Urinary bladder (tissue), 4 donors: ENCODE results near the gene VTI1A. TPM values are rescaled to one million over a fixed set of nuclear protein-coding genes. Genes with fewer than 3 reads are reported as not detected.

Source experiments
- DNase-seq: peaks from one replicate; pipeline ENCODE4 v3.0.0-alpha.2; 2015; ENCODE audit errors: extremely low spot score
- H3K27ac ChIP-seq: one replicate; pipeline ENCODE4 v1.5.1; 2013; ENCODE audit warnings: low read depth, mild to moderate bottlenecking, moderate library complexity
- H3K36me3 ChIP-seq: one replicate; pipeline ENCODE4 v1.6.1; 2013; ENCODE audit warnings: mild to moderate bottlenecking, moderate library complexity; ENCODE audit not compliant: insufficient read depth
- H3K4me1 ChIP-seq: one replicate; pipeline ENCODE4 v1.6.1; 2013; ENCODE audit warnings: mild to moderate bottlenecking, moderate library complexity; ENCODE audit not compliant: insufficient read depth
- H3K4me3 ChIP-seq: one replicate; pipeline ENCODE4 v1.5.1; 2013; ENCODE audit warnings: low read depth, low read length
- WGBS: extraction: QIAGEN DNeasy Blood & Tissue Kit; methylation state at CpG from one replicate; pipeline ENCODE4 v1.1.7; 2013; 5-methylcytosine and 5-hydroxymethylcytosine counted together
- polyA plus RNA-seq: library from polyadenylated mRNA; stranded (reverse); fragments of 200-250 nt; gene quantifications from one replicate; pipeline ENCODE4 v1.2.3, GENCODE V29; 2013
- total RNA-seq: library from RNA; depleted of rRNA; stranded (reverse); fragments of >200 nt; gene quantifications from one replicate; pipeline ENCODE4 v1.2.3, GENCODE V29; 2014
- donor health status: healthy with polysubstance abuse.
- donor health status: healthy.

Gene VTI1A
- total and polyA plus RNA-seq, 2 donors = 13.1 to 42.4 TPM

GRCh38 chr10:112826018-112826697 lies 379.1 kb downstream of the VTI1A start:
- WGBS = 64% methylated on average over 7 of the region's 7 CpGs
- Histone ChIP-seq H3K36me3 (no peaks in the 10 kb centered on the region), H3K4me1 (no peaks in the 10 kb centered on the region), H3K4me3 (no peak overlapping the region), H3K27ac (no peak overlapping the region)
- no peak for DNase-seq

- H3K4me1 ChIP-seq = no peaks in the 10 kb centered on the region
- no peak overlapping the region for H3K4me3 ChIP-seq
- H3K36me3 ChIP-seq = no peaks in the 10 kb centered on the region
- DNase-seq = no peak
- H3K27ac ChIP-seq = no peak overlapping the region
- WGBS = 90% methylated on average over 14 of the region's 14 CpGs
Measured at GRCh38 chr10:112827086-112827485, 380.1 kb downstream of the VTI1A start.

DNA sequence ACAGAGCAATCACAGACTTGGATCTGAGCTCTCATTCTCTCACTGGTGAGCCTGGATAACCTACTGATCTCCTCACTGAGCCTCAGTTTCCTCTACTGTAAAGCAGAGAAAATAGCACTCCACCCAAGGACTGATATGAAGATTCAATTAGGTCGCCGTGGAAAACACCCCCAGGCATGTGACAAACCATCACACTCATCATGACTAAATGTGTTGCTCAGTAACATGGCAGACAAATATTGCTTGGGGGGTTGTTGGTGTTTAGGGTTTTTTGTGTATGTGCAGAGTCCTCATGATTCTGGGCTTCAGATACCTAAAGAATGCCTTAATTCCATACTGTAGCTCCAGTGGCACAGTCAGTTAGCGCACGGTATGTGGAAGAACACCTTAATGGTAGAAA lies 380.9 kb downstream of the VTI1A start:
- H3K27ac ChIP-seq = no peak overlapping the region
- no peaks in the 10 kb centered on the region for H3K36me3 ChIP-seq
- no peak overlapping the region for H3K4me3 ChIP-seq
- no peak for DNase-seq
- H3K4me1 ChIP-seq = no peaks in the 10 kb centered on the region
- WGBS = 96% methylated on average over 4 of the region's 4 CpGs

GRCh38 chr10:112831859-112832258 lies 384.8 kb downstream of the VTI1A start:
- WGBS = 88% methylated on average over 16 of the region's 16 CpGs
- no peak for DNase-seq
- H3K27ac ChIP-seq = no peak overlapping the region
- no peaks in the 10 kb centered on the region for H3K36me3 ChIP-seq
- H3K4me3 ChIP-seq = no peak overlapping the region
- H3K4me1 ChIP-seq = no peaks in the 10 kb centered on the region

- H3K4me3 ChIP-seq = no peak overlapping the region
- no peaks in the 10 kb centered on the region for H3K4me1 ChIP-seq
- 91% methylated on average over 7 of the region's 7 CpGs for WGBS
- no peak for DNase-seq
- no peaks in the 10 kb centered on the region for H3K36me3 ChIP-seq
- no peak overlapping the region for H3K27ac ChIP-seq
Measured at GRCh38 chr10:112832361-112832878, 385.4 kb downstream of the VTI1A start.

DNA sequence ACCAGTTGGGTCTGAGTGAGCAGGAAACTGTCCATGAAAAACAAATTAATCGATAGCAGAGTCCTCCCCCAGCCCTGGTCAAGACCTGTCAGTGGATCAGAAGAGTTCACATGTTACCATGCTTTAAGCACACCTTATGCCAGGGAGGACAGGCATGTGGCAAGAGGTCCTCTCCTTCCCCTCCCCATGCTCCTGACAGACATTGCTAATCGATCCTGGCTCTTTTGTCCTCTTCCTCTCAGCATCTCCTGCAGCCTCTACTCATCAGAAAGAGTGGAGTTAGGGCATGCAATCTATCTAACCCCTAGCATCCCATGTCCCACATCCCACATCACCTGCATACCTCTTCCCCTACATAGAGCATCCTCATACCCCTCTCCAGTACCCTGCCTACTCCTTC lies 385.9 kb downstream of the VTI1A start:
- H3K4me3 ChIP-seq = no peak overlapping the region
- no peak overlapping the region for H3K27ac ChIP-seq
- 92% methylated on average over 2 of the region's 2 CpGs for WGBS
- H3K4me1 ChIP-seq = no peaks in the 10 kb centered on the region
- H3K36me3 ChIP-seq = no peaks in the 10 kb centered on the region
- DNase-seq = no peak

GRCh38 chr10:112834751-112835181 lies 387.8 kb downstream of the VTI1A start:
- Histone ChIP-seq H3K4me3 (no peak overlapping the region), H3K4me1 (no peaks in the 10 kb centered on the region), H3K27ac (no peak overlapping the region), H3K36me3 (no peaks in the 10 kb centered on the region)
- no peak for DNase-seq
- 62% methylated on average over 8 of the region's 8 CpGs for whole genome bisulfite sequencing

GRCh38 chr10:112835217-112835715 lies 388.3 kb downstream of the VTI1A start:
- no peaks in the 10 kb centered on the region for H3K4me1 ChIP-seq
- H3K27ac ChIP-seq = no peak overlapping the region
- H3K4me3 ChIP-seq = no peak overlapping the region
- no peak for DNase-seq
- no peaks in the 10 kb centered on the region for H3K36me3 ChIP-seq
- WGBS = 49% methylated on average over 11 of the region's 11 CpGs

DNA sequence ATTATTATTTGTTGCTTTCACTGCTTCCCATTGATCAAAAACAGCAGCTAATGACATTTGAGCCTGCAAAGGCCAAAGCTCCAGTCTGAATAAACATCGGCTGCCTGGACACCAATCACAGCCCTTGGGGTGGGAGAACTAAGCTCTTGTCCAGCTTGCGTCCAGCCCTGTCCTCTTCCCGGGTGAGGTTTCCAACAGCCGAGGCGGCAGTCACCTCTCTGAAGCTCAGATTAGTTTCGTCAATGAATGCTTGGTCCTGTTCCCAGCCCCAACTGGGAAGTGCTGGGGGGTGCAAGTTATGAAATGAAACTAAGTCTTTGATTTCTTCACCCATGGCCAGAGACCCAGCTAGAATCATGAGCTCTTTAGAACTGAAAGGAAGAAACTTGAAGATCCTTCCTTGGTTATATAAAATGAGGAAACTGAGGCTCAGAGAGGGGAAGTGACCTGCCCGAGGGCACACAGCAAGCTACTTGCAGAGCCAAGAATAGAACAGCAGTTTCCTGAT lies 389.0 kb downstream of the VTI1A start:
- Histone ChIP-seq H3K4me1 (no peaks in the 10 kb centered on the region), H3K36me3 (no peaks in the 10 kb centered on the region), H3K4me3 (no peak overlapping the region), H3K27ac (no peak overlapping the region)
- DNase-seq = no peak
- 44% methylated on average over 7 of the region's 7 CpGs for WGBS

DNA sequence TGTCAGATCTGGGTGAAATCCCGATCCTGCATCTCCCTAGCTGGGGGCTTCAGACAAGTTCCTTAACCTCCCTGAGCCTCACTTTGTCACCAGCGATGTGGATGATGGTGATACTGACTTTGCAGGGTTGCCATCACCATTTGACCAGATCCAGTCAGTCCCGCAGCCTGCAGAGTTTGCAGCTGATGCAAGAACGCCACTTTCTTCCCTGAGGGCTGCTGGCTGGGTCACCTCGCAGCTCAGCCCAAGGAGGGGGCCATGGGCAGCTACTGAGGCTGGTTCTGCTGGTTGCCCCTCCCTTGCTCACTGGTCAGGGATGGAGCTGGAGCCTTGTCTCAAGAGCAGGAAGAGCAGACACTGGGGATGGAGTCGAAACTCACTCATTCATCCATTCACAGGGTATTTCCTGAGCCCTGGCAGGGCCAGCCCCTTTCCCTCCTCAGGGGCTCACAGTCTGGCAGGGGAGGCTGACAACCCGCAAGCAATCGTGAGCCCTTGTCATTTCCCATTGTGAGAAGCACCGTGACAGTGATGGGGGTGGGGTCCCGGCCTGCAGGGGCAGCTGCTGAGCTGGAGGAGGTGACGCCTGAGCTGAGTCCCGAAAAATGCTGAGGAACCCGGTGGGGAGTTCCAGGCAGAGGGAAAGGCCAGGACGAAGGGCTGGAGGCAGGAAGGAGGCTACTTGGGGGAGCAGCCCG lies 391.9 kb downstream of the VTI1A start:
- H3K4me3 ChIP-seq = no peak overlapping the region
- no peak overlapping the region for H3K27ac ChIP-seq
- no peaks in the 10 kb centered on the region for H3K36me3 ChIP-seq
- no peak for DNase-seq
- H3K4me1 ChIP-seq = no peaks in the 10 kb centered on the region
- 82% methylated on average over 15 of the region's 15 CpGs for WGBS

GRCh38 chr10:112839928-112840654 lies 393.1 kb downstream of the VTI1A start:
- Histone ChIP-seq H3K36me3 (no peaks in the 10 kb centered on the region), H3K4me3 (no peak overlapping the region), H3K27ac (no peak overlapping the region), H3K4me1 (no peaks in the 10 kb centered on the region)
- DNase-seq = no peak
- 95% methylated on average over 5 of the region's 5 CpGs for WGBS

DNA sequence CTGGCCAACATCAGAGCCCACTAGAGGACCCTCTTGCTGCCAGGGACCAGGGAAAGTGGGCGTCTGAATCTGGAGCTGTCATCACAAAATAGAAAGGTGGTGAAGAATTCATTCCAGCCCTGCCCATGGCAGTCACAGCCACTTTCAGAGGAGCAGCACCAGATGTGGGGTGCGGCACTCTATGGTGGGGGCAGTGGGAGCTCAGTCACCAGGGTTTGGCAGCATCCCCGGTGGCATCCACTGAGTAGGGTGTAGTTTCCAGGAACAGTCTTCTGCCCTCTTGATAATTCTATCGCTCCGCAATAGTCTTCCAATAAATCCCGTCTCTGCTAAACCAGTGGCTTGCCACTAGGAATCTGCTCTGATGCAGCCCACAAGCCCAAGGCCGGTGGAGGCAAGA lies 394.5 kb downstream of the VTI1A start:
- Histone ChIP-seq H3K4me1 (no peaks in the 10 kb centered on the region), H3K27ac (no peak overlapping the region), H3K4me3 (no peak overlapping the region), H3K36me3 (no peaks in the 10 kb centered on the region)
- DNase-seq = no peak
- 97% methylated on average over 7 of the region's 7 CpGs for WGBS

GRCh38 chr10:112842832-112843360 lies 395.9 kb downstream of the VTI1A start:
- 80% methylated on average over 3 of the region's 3 CpGs for WGBS
- Histone ChIP-seq H3K27ac (no peak overlapping the region), H3K4me1 (no peaks in the 10 kb centered on the region), H3K36me3 (no peaks in the 10 kb centered on the region), H3K4me3 (no peak overlapping the region)
- DNase-seq = no peak
